ENCODE data around the gene SIVA1. TPM values are rescaled to one million over a fixed set of nuclear protein-coding genes. Genes with fewer than 3 reads are reported as not detected.

SIVA1 gene
- total and polyA plus RNA-seq, 9 of the 15 experiments (the other 6 are each of a cell fraction or from before 2014, with no cell fraction given), result 4.2 to 186 (median 54.2) TPM

GRCh38 chr14:104800015-104800770 lies 47.2 kb downstream of the SIVA1 start (continued):
- no peak for TF ChIP-seq ETS1 (conservative IDR thresholded peaks at IDR 0.05; ENCODE audit: control insufficient read depth, low read depth, low read length)
- TF ChIP-seq MTA2 (IDR thresholded peaks at IDR 0.05; ENCODE audit: low read depth), result no peak
- TF ChIP-seq PHF8 (IDR thresholded peaks at IDR 0.05; ENCODE audit: borderline replicate concordance, low read length), result peak; percentile 46; the same call in 1 of the 2 replicates
- TF ChIP-seq PYGO2 (tag; IDR thresholded peaks at IDR 0.05), result no peak
- TF ChIP-seq, protein P1, sequence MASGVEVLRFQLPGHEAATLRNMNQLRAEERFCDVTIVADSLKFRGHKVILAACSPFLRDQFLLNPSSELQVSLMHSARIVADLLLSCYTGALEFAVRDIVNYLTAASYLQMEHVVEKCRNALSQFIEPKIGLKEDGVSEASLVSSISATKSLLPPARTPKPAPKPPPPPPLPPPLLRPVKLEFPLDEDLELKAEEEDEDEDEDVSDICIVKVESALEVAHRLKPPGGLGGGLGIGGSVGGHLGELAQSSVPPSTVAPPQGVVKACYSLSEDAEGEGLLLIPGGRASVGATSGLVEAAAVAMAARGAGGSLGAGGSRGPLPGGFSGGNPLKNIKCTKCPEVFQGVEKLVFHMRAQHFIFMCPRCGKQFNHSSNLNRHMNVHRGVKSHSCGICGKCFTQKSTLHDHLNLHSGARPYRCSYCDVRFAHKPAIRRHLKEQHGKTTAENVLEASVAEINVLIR (CRISPR knock-in tag; IDR thresholded peaks at IDR 0.05), result no peak
- no peak for TF ChIP-seq SMAD4 (CRISPR knock-in tag; conservative IDR thresholded peaks at IDR 0.05)
- TF ChIP-seq SMAD2 (IDR thresholded peaks at IDR 0.05; ENCODE audit: low read depth, low read length), result no peak
- no peak for TF ChIP-seq CBFA2T3 (IDR thresholded peaks at IDR 0.05)
- no peak for TF ChIP-seq ZNF280A (IDR thresholded peaks at IDR 0.05; ENCODE audit: low read depth, partially characterized antibody)
- TF ChIP-seq GABPA (tag; conservative IDR thresholded peaks at IDR 0.05; ENCODE audit: low read depth), result peak; percentile 40; the same call in 1 of the 2 replicates
- no peak for TF ChIP-seq CBFB (CRISPR knock-in tag; IDR thresholded peaks at IDR 0.05)
- TF ChIP-seq ELF2 (CRISPR knock-in tag; IDR thresholded peaks at IDR 0.05), result no peak
- no peak for TF ChIP-seq FOXJ2 (tag; IDR thresholded peaks at IDR 0.05)
- TF ChIP-seq BRD9 (IDR thresholded peaks at IDR 0.05; ENCODE audit: low read depth, partially characterized antibody), result peak; percentile 17
- no peak for TF ChIP-seq ZSCAN29 (IDR thresholded peaks at IDR 0.05)
- TF ChIP-seq, protein P2, sequence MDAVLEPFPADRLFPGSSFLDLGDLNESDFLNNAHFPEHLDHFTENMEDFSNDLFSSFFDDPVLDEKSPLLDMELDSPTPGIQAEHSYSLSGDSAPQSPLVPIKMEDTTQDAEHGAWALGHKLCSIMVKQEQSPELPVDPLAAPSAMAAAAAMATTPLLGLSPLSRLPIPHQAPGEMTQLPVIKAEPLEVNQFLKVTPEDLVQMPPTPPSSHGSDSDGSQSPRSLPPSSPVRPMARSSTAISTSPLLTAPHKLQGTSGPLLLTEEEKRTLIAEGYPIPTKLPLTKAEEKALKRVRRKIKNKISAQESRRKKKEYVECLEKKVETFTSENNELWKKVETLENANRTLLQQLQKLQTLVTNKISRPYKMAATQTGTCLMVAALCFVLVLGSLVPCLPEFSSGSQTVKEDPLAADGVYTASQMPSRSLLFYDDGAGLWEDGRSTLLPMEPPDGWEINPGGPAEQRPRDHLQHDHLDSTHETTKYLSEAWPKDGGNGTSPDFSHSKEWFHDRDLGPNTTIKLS (IDR thresholded peaks at IDR 0.05; ENCODE audit: borderline replicate concordance, low read depth), result 0 out of 2 replicates have a peak, but pooled peaks have one; percentile 35
- TF ChIP-seq XRCC5 (IDR thresholded peaks at IDR 0.05; ENCODE audit: low read depth, low read length), result no peak
- TF ChIP-seq NFIX (CRISPR knock-in tag; IDR thresholded peaks at IDR 0.05; ENCODE audit: low read depth), result no peak
- no peak for TF ChIP-seq CEBPB (tag; IDR thresholded peaks at IDR 0.05)
- peak in 1 of 3 experiments; percentile 20 for TF ChIP-seq YY1 (IDR thresholded peaks at IDR 0.05; ENCODE audit: borderline replicate concordance in 1 of 3, control insufficient read depth in 1 of 3, extremely low read depth in 1 of 3, insufficient read depth in 3 of 3, insufficient read length in 1 of 3, insufficient replicate concordance in 2 of 3, low read depth in 1 of 3, low read length in 2 of 3)
- TF ChIP-seq, protein P3, sequence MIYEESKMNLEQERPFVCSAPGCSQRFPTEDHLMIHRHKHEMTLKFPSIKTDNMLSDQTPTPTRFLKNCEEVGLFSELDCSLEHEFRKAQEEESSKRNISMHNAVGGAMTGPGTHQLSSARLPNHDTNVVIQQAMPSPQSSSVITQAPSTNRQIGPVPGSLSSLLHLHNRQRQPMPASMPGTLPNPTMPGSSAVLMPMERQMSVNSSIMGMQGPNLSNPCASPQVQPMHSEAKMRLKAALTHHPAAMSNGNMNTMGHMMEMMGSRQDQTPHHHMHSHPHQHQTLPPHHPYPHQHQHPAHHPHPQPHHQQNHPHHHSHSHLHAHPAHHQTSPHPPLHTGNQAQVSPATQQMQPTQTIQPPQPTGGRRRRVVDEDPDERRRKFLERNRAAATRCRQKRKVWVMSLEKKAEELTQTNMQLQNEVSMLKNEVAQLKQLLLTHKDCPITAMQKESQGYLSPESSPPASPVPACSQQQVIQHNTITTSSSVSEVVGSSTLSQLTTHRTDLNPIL (CRISPR knock-in tag; IDR thresholded peaks at IDR 0.05), result no peak

All from K562 (cell line).